Middle frontal gyrus (tissue), 1 donor: ENCODE measurements around the gene NKD2.
"Not testable (repeated sequence)": the region's sequence is repeated elsewhere in the genome, so short reads cannot be mapped to it uniquely, and the experiment has no call there.

Experiments used
- DNase-seq: peaks from one replicate; pipeline ENCODE4 v3.0.0-alpha.2; 2015; ENCODE audit warnings: low spot score; ENCODE audit errors: extremely low spot score

Gene NKD2

DNA sequence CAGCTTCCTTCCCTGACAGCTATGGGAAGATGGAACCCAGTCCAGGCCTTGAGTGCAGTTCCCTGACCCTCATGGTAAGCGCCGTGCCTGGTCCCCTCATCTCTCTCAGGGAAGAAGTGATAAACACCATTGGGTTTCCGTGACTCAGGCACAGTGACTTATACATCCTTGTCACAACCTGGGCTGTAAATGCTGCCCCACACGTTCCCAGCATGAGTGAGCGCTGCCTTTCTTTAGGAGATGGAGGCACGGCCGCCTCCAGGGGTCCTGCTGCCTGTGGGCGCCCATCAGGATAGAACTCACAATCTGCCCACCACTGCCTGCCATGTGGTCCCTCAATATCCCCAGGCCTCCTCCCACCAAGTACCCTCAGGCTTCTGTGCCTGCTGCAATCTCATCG lies 8.3 kb upstream of the NKD2 start:
- DNase-seq = no peak

DNA sequence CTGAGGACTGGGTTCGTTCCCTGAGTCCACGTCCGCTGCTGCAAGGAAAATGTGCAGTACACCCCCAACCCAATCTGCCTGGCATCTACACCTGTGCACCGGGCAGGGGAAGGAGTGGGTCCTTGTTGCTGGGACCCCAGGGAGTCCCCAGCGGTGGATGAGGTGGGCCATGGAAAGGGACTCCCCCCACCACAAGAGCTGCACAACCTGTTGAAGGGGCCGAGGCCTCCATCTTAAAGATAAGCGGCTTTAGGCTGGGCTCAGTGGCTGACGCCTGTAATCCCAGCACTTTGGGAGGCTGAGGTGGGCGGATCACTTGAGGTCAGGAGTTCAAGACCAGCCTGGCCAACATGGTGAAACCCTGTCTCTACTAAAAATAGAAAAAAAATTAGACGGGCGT lies 7.8 kb upstream of the NKD2 start:
- not testable (repeated sequence) for DNase-seq

DNA sequence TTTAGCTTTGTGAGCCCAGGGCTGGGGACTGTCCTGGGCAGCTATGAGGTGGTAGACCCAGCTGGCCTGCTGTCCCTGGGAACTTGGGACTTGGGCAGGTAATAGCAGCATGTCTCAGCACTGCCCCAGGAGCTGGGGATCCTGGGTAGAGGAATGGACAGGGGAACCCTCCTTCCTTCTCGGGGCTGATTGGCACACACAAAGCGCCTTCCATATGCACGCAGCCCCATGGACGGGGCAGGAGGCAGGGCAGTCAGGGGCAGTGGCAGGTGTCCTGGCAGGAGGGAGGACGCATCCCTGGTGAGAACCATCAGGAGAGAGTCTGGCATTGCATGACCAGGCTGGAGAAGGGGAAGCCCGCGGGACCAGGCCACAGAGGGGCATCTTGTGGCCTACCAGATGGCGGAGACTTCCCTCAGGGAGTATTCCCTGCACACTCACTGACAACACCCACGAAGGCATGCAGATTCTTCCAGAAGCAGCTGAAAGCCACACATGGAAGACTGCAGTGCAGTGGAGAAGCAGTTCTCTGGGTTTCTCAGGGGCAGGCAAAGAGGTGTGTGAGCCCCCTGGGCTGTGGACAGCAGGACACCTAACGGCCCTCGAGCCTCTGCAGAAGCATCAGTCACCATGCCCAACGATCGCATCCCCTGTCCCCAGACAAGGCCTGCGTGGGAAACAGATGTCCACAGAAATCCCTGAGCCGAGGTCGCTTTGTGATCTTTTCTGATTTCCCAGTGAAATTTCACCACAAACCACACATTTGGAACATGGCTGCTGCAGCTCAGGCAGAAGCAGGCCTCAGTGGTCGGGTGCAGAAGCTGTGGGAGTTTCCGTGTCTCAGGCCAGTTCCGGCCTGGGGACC lies 7.0 kb upstream of the NKD2 start:
- DNase-seq = no peak

DNA sequence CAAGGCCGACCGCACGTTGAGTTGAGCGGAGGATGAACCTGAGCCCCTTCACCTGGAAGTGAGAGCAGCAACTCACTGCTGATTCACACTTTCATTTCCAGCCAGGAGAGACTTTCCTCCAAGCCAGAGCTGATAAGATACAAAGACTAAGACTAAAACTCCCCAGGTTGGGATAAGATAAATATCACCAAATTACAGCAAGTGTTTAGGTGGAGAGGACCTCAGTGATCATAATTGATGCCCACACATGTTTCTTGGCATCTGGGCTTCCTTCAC lies 6.4 kb upstream of the NKD2 start:
- DNase-seq = no peak

DNA sequence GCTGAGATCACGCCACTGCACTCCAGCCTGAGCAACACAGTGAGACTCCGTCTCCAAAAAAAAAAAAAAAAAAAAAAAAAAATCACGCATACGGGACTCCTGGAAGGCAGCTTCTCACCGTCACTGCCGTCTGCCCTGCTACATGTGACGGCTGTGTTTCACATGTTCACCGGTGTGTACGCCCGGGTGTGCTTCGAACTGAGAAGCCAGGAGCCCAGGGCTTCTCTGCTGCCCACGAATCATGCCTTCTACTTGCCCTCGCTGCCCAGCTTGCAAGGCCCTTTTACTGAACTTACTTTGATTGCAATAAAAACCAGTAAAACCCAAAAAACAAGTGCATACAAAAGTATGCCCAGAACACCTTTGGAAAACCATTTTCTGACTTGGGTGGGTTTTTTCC lies 5.8 kb upstream of the NKD2 start:
- DNase-seq = no peak

DNA sequence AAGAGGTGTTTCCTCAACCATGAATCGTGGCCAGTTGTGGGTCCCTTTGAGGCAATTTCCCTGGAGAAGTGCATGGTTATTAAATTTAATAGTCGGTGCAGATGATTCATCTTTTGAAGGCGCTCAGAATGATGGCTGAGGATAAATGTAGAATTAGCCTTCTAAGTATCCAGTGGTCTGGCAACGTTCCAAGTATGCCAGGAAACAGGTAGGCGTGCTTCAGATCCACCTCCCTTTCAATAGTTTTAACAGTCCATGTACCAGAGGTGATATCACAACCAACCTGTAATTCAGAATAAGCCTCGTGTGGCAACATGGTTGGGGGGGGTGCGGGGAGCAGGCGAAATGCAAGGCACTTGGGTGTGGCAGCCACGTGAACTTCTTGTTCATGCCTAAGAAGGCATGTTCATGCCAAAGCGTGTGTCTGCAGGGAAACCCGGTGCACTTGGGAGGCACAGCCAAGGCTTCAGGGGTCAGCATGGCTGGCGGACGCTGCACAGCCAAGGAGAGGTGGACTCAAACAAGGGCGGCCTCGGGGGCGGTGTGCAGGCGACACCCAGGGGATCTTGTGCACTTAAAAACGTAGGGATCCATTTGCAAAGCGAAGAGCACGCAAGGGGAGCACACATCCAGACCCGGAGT lies 5.2 kb upstream of the NKD2 start:
- DNase-seq = no peak

DNA sequence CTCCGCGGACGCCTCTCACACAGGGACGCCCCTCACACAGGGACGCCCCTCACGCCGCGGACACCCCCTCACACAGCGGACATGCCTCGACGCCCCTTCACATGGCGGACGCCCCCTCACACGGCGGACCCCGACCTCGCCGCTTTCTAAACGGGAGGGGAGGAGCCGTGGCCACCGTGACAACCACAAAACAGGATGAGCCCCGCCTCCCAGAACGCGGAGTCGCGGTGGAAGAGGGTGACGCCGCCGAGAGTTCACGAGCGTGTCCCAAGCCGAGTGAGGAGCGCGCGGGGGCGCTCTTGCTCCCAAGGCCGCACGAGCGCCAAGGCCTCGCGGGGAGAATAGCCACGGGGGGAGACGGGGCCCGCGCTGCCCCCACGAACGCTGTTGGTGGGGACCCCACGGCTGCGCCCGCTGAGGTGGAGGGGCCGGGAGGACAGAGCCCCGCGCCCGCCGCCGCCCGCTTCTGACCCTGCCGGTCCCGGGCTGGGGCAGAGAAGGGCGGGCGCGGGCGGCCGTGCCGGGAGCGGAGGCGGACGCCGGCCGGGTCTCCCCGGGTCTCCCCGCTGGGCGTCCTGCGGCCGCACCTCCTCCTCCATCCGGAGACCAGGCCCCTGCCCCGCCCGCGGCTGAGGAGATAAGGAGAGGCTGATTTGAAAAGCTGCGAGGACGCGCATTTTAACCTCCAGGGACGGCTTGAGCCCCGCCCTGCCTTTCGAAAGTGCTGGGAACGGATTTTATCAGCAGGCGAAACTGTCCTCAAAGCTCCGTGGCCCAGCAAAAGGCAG lies 3.9 kb upstream of the NKD2 start:
- DNase-seq = no peak

DNA sequence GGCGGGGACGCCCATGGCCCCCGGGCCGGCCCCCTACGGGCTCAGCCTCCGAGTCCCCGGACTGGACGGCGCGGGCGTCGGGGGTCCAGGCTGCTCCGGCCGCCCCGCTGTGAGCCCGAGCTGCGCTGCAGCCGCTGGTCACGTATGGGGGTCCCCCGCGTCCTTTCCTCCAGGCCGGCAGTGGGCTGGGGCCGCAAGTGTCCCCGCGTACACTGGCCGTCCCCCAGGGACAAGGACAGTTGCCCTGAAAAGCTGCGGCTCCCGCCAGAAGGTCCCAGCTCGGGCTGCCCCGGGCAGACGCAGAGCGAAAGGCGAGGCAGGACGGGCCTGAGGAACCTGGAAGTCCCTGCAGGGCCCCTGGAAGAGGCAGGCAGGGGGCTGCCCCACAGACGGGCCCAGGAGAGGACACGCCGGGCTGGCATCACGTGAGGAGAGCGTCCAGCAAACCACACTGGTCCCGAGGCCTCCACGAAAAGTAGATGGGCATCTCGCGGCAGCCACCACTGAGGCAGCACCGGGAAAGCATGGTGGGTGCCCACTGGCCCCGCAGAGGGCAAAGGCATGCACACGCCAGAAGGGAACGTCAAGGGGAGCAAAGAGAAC lies 3.3 kb upstream of the NKD2 start:
- DNase-seq = no peak

DNA sequence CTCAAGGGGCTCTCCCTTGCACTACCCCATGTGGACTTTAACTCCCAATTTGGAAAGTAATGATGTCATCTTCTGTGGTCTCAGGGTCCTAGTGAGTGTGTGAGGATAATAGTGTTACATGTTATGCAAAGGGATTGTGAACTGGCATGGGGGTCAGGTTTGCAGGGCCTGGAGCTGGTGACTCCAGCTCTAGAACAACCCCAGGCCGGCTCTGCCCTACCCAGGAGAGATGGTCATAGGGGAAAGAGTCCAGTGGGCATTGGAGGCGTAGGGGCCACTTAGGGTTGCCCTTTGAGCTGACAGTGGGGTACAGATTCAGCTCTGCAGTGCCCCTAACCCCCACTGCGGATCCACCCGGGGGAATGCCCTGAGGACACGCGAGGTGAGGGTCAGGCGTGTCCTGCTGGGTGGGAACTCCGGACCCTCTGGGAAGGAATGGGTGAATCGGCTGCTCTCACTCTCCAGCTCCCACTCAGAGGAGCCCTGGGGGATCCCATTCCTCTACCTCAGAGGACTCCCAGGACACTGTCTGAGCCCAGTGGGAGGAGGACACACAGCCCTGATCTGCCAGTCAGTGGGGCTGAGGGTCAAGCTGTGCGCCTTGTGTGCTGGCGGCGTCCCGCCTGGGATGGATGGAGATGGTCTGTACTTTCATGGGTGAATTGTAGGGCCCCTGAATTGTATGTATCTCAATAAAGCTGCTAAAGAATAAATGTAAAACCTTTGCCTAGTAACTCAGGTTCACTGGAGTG lies 2.5 kb upstream of the NKD2 start:
- DNase-seq = no peak

DNA sequence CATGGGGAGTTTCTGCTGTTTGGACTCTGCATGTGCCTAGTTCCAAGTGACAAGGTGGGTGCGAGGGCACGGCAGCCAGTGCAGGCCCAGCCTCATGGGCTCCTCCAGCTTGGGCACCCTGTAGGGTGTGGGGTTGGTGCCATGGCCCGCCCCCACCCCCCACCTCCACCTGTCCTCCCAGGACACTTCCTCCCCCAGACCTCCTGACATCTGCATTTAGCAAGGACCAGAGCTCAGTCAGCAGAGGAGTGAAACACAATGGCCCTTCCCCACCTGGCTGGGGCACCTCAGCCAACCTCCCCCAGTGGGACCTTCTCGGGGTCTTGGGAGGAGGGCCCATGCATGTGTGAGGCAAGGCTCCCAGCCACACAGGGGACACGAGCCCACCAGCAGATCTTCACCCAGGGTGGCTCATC lies 1.9 kb upstream of the NKD2 start:
- no peak for DNase-seq

DNA sequence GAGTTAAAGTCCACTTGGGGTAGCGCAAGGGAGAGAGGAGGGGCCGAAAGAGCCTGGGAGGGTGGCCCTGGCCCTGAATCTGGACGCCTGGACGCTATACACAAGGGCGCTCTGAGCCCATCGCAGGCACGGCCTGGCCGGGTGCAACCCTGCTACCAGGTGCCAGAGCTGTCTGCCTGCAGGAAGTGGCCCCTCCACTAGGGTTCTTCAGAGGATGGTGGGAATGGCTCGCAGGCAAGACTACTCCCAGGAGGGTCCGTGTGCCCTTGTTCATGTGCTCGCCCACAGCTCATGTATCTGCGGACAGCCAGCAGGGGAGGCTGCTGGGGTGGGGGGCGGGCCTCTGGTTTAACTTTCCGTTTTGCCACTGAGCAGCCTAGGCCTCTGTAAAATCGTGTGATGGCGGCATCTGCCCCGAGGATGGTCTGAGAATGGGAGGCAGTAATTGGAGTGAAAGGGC lies 1.4 kb upstream of the NKD2 start:
- DNase-seq = no peak

DNA sequence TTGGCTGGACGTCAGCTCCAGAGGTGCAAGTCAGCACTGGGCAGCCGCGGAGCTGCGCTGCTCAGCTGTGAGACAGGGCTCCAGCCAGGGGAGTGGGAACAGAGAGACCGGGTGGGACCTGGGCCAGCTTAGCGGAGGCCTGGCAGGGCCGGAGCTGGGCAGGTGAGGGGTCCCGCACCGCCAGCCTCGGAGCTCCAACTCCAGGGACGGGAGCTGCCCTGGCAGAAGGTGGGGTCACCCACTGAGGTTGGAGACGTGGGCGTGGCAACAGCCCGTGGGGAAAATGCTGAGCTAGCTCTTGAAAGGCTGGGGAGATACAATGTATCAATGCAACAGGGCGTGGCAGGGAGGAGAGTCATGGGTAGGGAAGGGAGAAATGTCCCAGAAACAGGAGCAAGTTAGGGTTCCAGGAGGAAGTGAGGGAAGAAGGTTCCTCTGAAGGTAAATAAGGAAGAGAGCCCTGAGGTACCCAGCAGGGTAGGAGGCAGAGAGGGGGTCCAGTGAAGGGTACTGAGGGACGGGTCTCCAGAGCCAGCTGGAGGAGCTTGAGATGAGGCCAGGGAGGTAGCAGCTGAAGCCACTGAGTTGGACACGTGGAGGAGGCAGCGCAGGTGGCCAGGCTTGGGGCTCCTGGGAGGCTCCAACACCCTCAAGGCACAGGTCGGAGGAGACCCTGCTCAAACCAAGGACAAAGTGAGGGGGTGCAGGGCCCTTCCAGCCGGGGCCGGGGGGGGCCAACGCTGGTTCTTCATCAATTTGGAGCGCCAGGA lies 736 bp upstream of the NKD2 start:
- DNase-seq = no peak

DNA sequence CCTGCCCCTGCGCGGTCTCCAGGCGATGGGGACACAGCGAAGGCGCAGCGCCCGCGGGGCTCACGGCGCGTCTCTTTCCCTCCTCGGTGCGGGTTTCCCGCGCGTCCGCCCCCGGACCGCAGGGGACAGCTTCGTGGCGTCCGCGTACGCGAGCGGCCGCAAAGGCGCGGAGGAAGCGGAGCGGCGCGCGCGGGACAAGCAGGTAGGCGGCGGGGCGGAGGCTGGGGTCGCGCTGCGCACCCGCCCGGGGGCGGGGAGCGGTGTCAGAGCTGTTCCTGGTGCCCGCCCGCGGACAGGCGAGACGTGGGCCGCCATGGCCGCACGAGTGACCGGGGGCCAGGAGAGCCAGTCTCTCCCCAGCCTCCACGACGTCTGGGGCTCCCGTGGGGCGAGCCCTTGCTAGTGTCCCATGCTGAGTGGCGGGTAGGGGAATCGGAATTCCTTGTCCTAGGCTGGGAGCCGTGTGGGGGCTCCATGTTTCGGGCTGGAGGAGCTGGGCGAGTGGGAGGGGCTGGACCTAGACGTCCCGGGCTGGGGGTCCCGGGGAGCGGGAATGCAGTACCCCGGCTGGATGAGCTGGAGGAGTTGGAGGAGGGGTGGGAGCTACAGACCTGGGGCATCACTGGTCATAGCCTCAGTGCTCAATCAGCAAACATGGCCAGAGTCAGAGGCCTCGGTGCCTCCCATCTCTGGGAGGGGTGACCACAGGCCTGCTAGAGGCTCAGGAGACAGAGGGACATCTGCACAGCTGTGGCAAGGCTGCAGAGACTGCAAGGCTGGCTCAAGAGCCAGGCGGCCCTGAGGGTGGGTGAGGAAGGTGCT lies 968 bp downstream of the NKD2 start:
- DNase-seq = no peak

DNA sequence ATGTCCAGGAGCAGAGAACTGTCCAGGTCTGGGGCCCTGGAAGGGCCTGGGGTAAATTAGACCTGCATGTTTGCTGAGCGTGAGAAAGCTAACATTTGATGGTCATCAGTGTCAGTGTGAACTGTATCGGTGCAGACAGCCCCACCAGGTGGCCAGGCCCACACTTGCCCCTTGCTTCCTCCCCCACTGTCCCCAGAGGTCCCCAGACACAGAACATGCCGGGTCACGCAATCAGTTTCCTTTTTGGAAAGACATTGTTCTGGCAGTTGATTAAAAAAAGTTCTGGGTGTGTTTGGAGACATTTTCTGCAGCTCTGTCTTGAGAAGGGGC lies 1.5 kb downstream of the NKD2 start:
- DNase-seq = no peak

DNA sequence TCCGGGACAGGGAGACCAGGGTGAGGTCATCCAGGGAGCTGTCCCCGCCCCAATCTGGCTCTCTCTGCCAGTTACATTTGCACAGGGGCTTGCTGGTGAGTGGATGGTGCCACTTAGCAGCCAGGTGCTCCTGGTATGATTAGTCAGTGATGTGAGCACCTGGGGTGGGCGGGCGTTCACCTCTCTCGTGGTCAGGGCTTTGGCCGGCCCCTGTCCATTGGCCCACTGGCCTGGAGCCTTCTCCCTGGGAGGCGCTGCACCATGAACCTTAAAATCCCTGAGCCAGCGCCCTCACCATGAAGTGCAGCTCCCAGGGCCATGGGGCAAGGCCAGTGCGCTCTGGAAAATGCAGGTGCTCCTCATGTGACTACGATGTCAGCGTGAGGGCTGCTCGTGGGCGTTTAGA lies 2.0 kb downstream of the NKD2 start:
- DNase-seq = no peak

DNA sequence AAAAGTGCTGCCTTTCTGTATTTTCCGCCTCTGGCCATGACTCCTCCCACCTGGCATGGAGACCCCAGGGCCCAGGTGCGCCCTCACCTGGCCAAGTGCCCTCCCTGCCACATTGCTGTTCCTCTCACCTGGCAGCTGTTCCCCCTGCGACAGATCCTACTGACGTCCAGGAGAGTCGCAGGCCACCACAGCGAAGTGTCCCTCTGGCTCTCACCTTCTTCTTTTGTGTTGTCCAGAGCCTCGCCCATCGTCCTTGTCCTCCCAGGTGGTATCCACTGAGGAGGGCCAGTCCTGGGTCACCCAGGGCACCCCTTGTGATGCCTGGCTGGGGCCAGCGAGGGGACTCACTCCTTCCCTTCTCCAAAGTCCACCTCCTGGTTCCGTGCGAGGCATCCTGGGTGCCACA lies 2.6 kb downstream of the NKD2 start:
- DNase-seq = no peak

DNA sequence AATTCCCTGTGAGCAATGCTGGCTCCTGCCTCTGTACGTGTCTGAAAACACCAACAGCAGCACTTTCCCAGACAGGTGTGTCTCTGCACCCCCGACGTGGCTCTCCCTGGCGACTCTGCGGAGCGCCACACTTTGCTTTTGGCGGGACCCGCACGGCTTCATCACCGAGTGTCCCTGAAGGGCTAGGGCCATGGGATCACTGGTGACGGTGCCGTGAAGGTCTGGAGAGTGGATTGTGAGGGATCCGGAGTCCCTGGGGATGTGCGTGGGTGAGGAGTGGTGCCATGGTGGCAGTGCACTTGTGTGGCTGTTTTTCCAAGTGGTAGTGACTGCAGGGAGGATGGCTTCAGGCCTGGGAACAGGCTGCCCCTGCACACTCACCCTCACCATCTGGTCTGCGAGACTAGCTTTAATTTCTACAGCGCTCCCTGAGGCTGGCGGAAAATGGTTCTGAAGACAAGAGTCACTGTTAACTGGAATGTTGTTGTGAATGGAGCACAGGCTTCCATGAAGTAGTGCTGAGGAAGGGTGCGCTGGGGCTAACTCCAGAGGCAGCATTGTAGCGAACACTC lies 3.2 kb downstream of the NKD2 start:
- DNase-seq = no peak

DNA sequence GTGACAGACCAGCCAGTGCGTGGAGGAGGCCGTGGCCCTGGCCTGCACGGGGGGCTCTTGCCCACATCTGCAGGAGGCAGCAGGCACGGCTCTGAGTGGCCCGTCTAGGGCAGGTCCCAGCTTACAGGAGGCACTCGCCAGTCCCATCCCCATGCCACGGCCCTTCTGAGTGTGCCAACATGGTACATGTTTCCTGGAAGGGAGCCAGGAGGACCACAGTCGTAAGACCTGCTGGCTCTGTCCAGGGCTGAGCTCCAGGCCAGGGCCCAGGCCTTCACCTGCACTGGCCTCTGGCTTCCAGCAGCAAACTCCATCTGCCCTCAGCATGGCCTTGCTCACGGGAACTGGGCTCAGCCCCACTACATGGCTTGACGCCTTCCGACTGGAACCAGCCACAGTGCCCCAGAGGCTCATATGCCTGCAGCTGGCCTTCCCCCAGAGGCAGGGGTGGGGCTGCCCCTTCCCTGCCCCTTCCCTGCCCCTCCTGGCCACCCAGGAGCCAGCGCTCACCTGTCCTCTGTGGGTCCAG lies 3.8 kb downstream of the NKD2 start:
- no peak for DNase-seq

DNA sequence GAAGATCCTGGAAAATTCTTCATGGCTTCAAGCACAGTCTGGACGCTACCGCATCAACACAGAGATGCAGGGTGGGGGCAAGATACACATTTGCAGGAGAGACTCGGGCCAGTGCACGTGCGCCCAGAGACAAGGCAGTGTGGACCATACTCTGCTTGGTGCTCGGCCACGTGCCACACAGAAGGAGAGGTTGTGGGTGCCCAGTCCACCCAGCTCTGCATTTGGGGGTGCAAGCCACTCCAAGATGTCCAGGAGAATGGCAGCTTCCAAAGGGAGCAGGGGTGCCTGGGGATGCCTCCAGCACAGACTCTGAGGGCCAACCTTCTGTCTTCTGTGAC lies 4.3 kb downstream of the NKD2 start:
- no peak for DNase-seq
